GM18861 (cell line): Measurements from ENCODE around the gene LMBRD1.
"Not testable (repeated sequence)": the region's sequence is repeated elsewhere in the genome, so short reads cannot be mapped to it uniquely, and the experiment has no call there.

Experiments used
- ATAC-seq: cut with Tn5 transposase; IDR thresholded peaks from one replicate; pipeline ENCODE4 v1.9.1; 2021; ENCODE audit not compliant: unreplicated experiment

The LMBRD1 gene

DNA sequence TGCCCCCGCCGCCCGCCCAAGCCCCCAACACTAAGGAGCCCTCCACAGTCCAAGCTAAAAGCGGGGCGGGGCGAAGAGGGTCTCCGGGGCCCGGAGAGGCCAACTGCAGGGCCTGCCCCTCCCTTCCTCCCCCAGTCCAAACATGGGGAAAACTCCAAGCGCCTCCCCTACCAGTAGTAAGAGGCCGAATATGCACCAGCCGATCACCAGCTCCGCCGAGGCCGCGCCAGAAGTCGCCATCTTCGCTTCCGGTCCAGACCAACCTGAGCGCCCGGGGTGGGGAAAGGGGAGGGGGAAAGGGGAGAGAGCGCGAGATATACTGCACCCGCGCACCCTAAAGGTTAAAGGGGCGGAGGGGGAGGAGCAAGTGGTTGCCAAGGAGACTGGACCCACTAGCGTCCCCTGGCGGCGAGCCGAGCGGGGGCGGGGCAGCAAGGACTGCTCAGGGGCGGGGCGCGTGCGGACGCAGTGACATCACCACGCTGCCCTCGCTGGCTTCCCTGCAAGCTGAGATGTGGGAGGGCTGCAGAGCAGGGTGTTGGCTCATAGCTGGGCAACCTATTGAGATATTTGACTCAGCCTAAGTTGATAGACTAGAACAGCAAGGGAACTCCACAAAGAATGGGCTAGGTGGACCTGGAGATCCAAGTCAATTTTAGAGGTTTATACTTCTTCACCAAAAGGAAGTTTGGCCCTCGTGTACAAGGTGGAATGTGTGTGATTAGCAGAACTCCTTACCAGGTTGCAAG, at the start of gene LMBRD1:
TSS of gene LMBRD1 (minus strand) at position 369 of the 749 bp plus-strand sequence. CDS start at position 240, 129 bp downstream.
- ATAC-seq, result peak; percentile 86

DNA sequence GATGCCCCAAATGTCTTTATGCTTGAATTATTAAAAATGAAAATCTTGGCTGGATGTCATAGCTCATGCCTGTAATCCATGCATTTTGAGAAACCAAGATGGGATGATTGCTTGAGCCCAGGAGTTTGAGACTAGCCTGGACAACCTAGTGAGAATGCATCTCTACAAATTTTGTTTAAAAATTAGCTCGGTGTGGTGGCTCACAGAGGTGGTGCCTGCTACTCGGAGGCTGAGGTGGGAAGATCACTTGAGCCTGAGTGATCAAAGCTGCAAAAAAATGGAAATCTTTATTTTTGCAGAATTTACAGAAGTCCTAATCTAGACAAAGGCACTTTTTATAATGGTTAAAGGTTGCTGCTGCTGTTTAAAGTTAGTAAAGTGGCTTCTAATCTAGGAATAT, 49.5 kb upstream of the LMBRD1 start:
- no peak for ATAC-seq

GRCh38 chr6:69843189-69843588, 46.4 kb upstream of the LMBRD1 start:
- ATAC-seq, result no peak

GRCh38 chr6:69841862-69842261, 45.1 kb upstream of the LMBRD1 start:
- ATAC-seq, result no peak

GRCh38 chr6:69835414-69836179, 38.8 kb upstream of the LMBRD1 start:
- peak; percentile 69 for ATAC-seq

- no peak for ATAC-seq
Observed at GRCh38 chr6:69832558-69832957, 35.7 kb upstream of the LMBRD1 start.

GRCh38 chr6:69827276-69827893, 30.6 kb upstream of the LMBRD1 start:
- ATAC-seq, result no peak

GRCh38 chr6:69825904-69826303, 29.1 kb upstream of the LMBRD1 start:
- ATAC-seq, result no peak

DNA sequence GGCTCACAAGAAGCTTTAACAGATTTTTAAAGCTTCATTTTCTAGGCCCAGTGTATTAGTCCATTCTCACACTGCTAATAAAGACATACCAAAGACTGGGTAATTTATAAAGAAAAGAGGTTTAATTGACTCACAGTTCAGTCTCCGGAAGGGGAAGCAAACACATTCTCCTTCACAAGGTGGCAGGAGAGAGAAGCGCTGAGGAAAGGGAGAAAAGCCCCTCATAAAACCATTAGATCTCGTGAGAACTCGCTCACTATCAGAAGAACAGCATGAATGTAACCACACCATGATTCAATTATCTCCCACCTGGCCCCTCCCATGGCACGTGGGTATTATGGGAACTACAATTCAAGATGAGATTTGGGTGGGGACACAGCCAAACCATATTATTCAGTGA, 27.5 kb upstream of the LMBRD1 start:
- ATAC-seq, result not testable (repeated sequence)

- ATAC-seq, result no peak
Observed at GRCh38 chr6:69820438-69820837, 23.6 kb upstream of the LMBRD1 start.

GRCh38 chr6:69820018-69820417, 23.2 kb upstream of the LMBRD1 start:
- ATAC-seq, result no peak

DNA sequence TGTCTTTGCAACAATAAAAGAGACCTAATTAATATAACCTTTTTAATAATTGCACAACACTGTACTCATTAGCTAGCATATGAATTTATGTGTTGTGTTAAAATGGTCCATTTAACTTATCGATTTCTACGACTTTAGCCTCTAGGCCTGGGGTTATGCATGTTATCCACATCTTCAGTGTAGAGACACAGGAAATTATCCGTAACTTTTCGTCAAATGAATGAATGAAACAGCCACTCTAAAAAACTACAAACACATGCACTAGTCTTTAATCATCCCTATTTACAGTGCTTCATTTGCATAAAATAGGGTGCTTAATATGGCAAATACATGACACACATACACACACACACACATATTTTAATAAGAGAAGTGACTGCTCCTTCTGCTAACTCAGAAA, 22.3 kb upstream of the LMBRD1 start:
- no peak for ATAC-seq

- ATAC-seq, result no peak
Observed at GRCh38 chr6:69818223-69818930, 21.6 kb upstream of the LMBRD1 start.

DNA sequence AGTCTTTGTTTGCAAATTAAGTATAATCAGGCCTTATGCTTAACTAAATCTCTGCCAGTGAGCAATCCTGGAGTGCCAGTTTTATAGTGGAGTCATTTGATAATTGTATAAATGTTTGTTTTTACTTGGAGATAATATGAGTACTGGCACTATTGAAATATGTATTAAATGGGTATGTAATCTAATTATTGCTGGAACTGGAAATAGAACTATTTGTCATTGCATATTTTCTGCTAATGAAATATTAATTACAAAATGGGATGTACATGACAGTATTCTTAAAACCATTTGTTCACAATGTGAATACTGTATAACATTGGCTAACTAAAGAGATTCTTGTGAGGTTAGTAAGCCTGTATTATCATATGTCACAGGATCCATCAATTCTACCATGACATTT, 20.5 kb upstream of the LMBRD1 start:
- no peak for ATAC-seq

DNA sequence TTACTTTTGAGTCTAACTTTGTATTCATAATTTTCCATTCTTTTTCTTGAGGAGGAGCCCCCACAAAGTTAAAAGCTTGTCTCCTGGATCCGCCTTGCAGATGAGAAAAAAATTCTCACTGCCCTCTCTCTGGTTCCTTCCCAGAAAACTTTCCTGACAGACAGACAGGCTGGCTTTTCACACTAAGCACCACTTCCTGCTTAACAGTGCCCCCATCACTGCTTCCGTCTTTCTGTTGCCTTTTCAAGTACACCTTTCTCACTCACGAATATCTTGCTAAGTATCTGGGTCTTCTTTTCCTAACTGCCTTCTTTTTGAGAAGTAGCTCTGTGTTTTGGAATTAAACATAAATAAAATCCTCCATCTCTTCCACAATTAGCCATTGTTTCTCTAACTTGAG, 19.8 kb upstream of the LMBRD1 start:
- ATAC-seq, result no peak

GRCh38 chr6:69816026-69816425, 19.2 kb upstream of the LMBRD1 start:
- peak; percentile 62 for ATAC-seq

GRCh38 chr6:69813508-69813907, 16.7 kb upstream of the LMBRD1 start:
- peak; percentile 43 for ATAC-seq

DNA sequence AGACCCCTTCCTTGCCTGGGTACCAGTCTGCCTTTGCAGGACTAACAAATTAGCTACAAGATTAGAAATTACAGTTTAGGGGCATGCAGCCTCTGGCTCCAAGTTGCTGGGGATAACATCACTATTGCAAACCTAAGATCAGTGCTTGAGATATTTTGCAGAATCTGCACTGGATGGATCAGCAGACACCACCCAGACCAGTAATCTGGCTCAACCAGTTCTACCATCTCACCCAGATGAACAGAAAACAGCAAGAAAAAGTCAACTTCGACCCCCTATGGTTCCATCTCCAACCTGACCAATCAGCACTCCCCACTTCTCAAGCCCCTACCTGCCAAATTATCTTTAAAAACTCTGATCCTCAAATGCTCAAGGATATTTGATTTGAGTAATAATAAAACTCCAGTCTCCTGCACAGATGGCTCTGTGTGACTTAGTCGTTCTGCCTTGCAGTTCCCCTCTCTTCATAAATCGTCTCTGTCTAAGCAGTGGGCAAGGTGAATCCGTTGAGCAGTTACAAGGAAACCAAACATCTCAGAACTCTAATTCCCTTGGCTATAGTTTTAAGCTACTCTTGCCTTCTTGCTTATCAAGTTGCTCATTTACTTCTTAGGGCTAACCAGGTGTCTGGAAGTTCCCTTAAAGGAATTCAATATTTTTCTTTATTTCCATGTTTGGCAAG, 16.1 kb upstream of the LMBRD1 start:
- ATAC-seq, result no peak

- no peak for ATAC-seq
Observed at GRCh38 chr6:69802995-69803394, 6.2 kb upstream of the LMBRD1 start.

- no peak for ATAC-seq
Observed at GRCh38 chr6:69801711-69802110, 4.9 kb upstream of the LMBRD1 start.

GRCh38 chr6:69801225-69801624, 4.4 kb upstream of the LMBRD1 start:
- ATAC-seq, result no peak
